ENCODE measurements around the gene SENP2. TPM values are rescaled to one million over a fixed set of nuclear protein-coding genes. Genes with fewer than 3 reads are reported as not detected.
A peak's percentile ranks its signal among the peaks of the same experiment; 100 is the strongest.

SENP2 gene
- total RNA-seq, 4 donors from 2014 or later, result 23.7 to 56.9 (median 30.6) TPM

- ATAC-seq (ENCODE audit: low FRiP score) (no peak), DNase-seq (ENCODE audit: low spot score) (no peak)
- no peak for TF ChIP-seq CTCF (IDR thresholded peaks at IDR 0.05)
Measured at GRCh38 chr3:185613016-185613415, 26.9 kb downstream of the SENP2 start.

- no peak for TF ChIP-seq CTCF (IDR thresholded peaks at IDR 0.05)
- DNase-seq (ENCODE audit: low spot score) (no peak), ATAC-seq (ENCODE audit: low FRiP score) (no peak)
Measured at GRCh38 chr3:185623939-185624665, 38.0 kb downstream of the SENP2 start.

- DNase-seq (ENCODE audit: low spot score), result no peak
- no peak for ATAC-seq (ENCODE audit: low FRiP score)
- no peak for TF ChIP-seq CTCF (IDR thresholded peaks at IDR 0.05)
Measured at GRCh38 chr3:185625784-185626183, 39.7 kb downstream of the SENP2 start.

GRCh38 chr3:185629554-185630181 lies 43.6 kb downstream of the SENP2 start:
- TF ChIP-seq CTCF (IDR thresholded peaks at IDR 0.05), result no peak
- ATAC-seq (ENCODE audit: low FRiP score), result peak; percentile 29
- no peak for DNase-seq (ENCODE audit: low spot score)

GRCh38 chr3:185630182-185630622 lies 44.1 kb downstream of the SENP2 start:
- peak; percentile 58 for ATAC-seq (ENCODE audit: low FRiP score)
- no peak for DNase-seq (ENCODE audit: low spot score)
- no peak for TF ChIP-seq CTCF (IDR thresholded peaks at IDR 0.05)

- ATAC-seq (ENCODE audit: low FRiP score) (no peak), DNase-seq (ENCODE audit: low spot score) (no peak)
- TF ChIP-seq CTCF (IDR thresholded peaks at IDR 0.05), result no peak
Measured at GRCh38 chr3:185631108-185631507, 45.0 kb downstream of the SENP2 start.

Measured in omental fat pad (tissue), 4 donors.